Skin epidermis (tissue), 12 donors: ENCODE data around the gene AP3B1.
A peak's percentile ranks its signal among the peaks of the same experiment; 100 is the strongest.

ENCODE experiments used
- H3K27ac ChIP-seq, 21 experiments: fragments of 200-600 bp; sonication (generic) in 11 of 21; one replicate each; pipeline ENCODE4 v1.5.0; 2020; ENCODE audit warnings: mild to moderate bottlenecking in 3 of 21, inconsistent platforms in 2 of 21, moderate library complexity in 2 of 21
- H3K4me3 ChIP-seq, 7 experiments: fragments of 200-600 bp; sonication (generic) in 2 of 7; one replicate each; pipeline ENCODE4 v1.5.0; 2020; ENCODE audit warnings: inconsistent platforms in 2 of 7, mild to moderate bottlenecking in 2 of 7, moderate library complexity in 1 of 7

The AP3B1 gene

DNA sequence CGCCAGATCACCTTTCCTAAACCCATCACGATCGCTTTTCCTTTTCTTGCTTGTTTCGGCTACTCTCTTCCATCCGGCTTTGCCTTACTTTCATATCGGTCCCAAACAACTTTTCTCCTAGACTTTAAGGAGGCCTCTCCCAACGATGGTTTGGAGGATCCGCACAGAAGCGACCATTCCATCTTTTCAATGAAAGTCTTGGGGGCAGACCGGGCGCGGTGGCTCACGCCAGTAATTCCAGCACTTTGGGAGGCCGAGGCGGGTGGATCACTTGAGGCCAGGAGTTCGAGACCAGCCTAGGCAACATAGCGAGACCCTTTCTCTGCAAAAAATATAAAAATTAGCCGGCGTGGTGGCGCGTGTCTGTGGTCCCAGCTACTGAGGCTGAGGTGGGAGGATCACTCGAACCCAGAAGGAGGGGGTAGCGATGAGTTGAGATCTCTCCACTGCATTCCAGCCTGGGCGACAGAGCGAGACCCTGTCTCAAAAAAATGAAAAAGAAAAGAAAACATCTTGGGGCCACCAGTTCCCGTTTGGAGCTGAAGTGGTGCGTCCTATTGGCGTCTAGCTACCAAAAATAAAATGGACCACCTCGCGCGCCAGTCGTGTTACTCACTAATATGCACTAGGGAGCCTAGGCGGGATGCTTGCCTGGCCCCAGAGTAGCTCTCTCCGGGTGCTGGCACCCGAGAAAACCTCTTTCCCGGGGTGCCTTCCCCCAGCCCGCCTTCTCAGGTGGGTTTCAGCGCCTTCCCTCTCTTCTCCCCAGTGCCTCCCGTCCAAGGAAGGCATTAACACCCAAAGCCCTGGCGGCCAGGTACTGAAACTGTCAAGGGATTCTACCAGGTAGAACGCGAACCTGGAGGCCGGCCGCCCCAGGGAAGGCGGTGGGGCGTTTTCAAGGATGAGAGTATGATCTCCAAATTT is 800 bp upstream of the AP3B1 start:
- Histone ChIP-seq H3K27ac (peak overlapping the region; percentile 4 to 96 (median 93)), H3K4me3 (peak overlapping the region; percentile 67 to 91 (median 77))

DNA sequence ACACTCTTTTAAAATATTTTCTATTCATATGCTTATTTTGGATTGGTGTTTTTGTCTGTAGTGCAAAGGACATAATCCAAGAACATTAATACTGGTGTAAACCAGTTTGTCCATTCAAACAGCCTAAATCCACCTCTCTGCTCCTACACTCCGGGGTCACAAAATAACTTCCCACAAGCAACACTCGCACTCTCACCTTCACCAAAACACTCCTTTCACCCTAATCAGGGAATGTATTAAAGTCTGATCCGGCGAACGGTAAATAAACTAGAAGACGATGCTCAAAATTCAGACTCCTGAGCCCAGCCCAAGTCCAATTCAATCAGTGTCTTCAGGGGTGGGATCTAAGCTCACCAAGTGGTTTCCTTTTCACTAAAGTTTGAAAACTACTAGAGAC is 649 bp downstream of the AP3B1 start:
- Histone ChIP-seq H3K4me3 (peak overlapping the region; percentile 67 to 91 (median 77)), H3K27ac (peak overlapping the region; percentile 79 to 97 (median 93))

DNA sequence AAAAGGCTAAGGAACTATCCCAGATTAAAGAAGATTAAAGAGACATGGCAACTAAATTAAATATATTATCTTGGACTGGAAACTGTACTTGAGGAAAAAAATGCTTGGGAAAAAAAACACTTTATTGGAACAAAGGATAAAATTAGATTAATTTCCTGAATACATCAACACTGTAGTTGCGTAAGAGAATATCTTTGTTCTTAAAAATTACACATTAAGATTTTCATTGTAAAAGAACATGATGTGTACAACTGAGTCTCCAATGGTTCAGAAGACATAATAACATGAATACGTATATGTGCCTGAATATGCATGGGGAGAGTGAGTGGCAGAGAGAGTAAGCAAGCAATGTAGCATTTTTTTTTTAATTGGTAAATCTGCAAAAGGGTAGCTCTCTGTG is 2.8 kb downstream of the AP3B1 start:
- Histone ChIP-seq H3K4me3 (no peak overlapping the region), H3K27ac (no peak overlapping the region)

DNA sequence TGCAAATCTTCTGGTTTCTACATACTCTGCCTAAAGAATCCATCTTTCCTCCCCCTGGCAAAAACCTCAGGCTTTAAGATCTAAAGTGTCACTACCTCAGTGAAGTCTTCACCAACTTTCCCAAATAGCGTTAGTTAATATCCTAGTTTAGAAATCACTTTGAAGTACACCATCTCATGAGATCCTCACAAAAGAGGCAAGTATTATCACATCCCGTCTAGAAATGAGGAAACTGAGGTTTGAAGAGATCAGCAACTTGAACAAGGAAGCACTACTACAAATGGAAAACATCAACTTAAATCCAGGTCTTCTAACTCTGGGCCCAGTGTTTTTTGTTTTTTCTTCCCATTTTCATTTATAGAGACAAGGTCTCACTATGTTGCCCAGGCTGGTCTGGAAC is 4.6 kb downstream of the AP3B1 start:
- no peak overlapping the region for H3K4me3 ChIP-seq
- H3K27ac ChIP-seq, result no peak overlapping the region

DNA sequence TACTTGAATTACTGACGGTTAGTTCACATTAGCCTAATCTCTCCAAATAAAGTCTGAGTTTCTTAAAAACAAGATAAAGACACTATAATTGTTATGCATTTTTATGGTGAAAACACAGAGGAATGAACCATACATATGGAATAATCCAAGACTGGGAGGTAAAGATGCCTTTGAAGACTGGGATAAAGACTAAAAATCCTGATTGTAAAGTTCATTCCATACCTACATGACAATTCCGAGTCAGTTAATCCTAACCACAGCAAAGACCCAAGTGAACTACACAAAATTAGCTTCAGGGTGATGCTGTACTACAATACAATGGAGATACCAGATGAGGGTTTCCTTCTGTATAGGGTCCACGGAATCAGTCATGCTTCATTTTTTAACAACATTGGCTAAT is 6.3 kb downstream of the AP3B1 start:
- H3K4me3 ChIP-seq, result no peak overlapping the region
- no peak overlapping the region for H3K27ac ChIP-seq

DNA sequence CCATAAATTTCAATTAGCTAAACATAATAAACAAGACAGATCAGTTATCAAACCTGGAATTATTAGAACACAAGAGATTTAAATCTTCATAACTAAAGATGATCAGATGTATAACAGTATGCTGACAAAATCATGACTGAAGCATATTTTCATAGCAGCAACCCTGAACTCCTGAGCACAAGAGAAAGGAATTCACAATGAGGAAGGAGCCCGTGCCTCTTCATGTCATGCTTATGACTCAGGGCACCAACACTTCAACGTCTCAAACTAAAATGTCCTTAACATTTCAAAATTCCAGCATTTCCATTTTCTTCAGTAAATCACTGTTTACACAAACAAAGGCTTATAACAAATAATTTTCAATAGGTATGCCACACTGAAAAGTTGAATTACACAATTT is 6.7 kb downstream of the AP3B1 start:
- Histone ChIP-seq H3K4me3 (no peak overlapping the region), H3K27ac (no peak overlapping the region)

DNA sequence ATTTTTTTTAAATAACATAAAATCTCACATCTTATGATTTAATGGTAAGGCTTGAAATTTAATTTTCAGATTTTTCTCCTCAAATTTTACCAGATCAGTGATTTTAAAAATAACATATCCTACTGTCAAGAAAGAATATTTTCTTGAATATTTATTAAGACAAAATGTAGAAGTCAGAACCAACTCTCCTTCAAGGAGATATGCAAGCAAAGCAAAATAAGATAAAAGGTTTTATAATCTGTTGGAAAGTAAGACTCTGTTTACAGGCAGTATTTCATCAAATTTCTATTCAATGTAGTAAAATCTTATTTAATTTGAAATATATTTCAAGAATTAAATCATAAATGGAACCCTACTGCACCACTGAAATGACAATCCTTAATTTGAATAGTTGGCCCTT is 7.3 kb downstream of the AP3B1 start:
- Histone ChIP-seq H3K27ac (no peak overlapping the region), H3K4me3 (no peak overlapping the region)

DNA sequence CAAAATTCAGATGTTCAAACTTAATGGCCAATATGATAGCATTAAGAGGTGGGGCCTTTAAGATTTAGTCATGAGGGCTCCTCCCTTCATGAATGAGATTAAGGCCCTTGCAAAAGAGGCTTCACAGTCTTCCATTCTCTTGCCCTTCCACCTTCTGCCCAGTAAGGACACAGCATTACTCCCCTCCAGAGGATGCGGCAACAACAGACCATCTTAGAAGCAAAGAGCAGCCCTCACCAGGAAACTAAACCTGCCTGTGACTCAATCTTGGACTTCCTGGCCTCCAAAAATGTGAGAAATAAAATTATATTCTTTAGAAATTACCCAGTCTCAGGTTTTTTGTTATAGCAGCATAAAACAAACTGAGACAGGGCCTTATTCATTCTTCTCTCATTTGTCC is 8.2 kb downstream of the AP3B1 start:
- H3K27ac ChIP-seq, result no peak overlapping the region
- H3K4me3 ChIP-seq, result no peak overlapping the region

DNA sequence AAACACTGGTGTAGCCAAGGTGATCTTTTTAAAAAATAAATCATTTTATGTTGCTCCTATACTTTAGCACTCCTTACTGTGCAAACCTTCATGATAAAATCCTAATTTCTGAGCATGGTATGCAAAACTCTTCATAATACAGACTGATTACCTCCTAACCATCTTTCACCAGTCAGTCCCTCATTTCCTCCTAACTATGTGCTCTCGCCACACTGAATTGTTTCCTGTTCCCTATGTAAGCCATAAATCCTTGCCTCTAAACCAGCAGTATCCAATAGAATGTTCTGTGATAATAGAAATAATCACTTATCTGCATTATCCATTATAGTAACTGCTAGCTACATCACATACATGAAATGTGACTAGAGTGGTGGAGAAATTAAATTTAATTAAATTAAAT is 10.7 kb downstream of the AP3B1 start:
- no peak overlapping the region for H3K27ac ChIP-seq
- H3K4me3 ChIP-seq, result no peak overlapping the region

DNA sequence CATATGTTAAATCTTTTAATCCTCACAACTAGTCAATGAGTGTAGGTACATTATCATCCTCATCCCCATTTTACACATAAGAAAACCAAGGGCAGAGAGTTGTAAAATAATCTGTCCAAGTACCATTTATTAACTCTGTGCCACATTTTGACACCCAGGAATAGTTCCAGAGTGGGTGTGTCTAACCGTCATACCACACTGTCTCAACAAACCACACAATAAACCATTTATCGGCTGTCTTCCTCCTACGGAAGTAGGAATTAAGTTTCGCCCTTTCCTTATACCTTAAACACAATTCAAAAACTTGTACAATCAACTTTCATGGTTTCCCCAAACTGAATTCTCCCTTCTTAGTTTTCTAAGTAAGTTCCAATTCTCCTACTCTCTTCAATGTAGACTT is 11.4 kb downstream of the AP3B1 start:
- Histone ChIP-seq H3K27ac (no peak overlapping the region), H3K4me3 (no peak overlapping the region)

DNA sequence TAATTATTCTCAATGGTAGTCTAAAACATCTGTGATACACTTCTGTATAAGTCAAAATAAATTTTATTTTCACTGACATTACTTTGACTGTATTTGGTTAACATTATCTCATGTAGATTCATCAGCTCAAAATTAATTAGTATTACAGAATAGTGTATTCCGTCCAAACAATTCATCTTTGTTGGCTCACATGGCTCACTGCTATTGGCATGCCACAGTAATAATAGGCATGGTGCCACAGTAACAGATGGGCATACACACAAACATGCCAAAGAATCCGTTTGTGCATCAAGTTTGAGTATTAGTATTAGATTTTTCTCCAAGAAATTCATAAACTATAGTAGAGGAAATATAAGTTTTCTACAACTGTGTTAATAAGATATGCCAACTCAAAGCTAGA is 14.2 kb downstream of the AP3B1 start:
- no peak overlapping the region for H3K27ac ChIP-seq

DNA sequence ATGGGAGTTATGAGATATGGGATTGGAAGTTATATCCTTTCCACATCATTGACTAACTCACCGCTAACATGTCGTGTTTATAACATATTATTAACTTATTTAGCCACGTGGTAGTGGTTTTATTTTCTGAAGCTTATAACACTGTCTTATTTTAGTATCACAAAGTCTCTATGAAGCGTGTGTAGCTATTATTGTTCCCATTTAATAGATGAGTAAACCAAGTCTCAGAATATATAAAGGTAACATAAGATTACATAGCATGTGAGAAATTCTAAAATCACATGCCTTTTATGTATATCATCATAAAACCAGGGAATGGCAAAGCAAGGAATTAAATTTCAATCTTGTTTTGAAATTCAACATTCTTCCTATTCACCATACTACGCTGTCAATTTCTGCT is 15.3 kb downstream of the AP3B1 start:
- no peak overlapping the region for H3K4me3 ChIP-seq

More for the DNA sequence above, 14.2 kb downstream of the AP3B1 start:
- H3K4me3 ChIP-seq, result no peak overlapping the region

DNA sequence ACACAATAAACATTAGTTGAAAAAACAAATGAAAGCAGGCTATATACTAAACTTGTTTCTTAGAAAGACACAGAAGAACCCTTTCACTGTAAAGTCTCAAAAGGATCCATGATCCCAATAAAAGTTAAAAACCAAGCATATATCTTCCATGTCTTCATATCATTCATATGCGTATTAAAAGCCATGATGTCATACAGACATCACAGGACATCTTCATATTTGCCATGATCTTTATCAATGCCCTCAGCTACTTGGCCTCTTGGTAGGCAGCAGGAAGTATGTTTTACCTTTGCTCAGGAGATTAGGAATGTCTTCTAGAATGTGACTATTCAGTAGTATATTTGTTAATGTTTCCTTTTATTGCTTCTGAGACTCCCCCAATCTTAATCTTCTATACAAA is 16.8 kb downstream of the AP3B1 start:
- Histone ChIP-seq H3K27ac (no peak overlapping the region), H3K4me3 (no peak overlapping the region)

More for the DNA sequence above, 15.3 kb downstream of the AP3B1 start:
- no peak overlapping the region for H3K27ac ChIP-seq

DNA sequence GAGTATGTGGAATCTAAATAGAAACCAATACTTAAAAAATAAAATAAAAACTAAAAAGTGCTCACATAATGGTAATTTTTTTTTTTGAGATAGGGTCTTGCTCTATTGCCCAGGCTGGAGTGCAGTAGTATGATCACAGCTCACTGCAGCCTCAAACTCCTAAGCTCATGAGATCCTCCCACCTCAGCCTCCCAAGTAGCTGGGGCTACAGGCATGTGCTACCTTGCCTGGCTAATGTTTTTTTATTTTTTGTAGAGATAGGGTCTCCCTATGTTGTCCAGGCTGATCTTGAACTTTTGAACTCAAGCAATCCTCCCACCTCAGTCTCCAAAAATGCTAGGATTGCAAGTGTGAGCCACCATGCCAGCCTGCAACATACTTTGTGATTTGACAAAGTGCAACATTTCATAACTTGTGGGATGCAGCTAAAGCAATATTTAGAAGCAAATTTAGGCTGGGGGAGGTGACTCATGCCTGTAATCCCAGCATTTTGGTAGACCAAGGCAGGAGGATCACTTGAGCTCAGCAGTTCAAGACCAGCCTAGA is 18.4 kb downstream of the AP3B1 start:
- Histone ChIP-seq H3K4me3 (no peak overlapping the region), H3K27ac (no peak overlapping the region)

DNA sequence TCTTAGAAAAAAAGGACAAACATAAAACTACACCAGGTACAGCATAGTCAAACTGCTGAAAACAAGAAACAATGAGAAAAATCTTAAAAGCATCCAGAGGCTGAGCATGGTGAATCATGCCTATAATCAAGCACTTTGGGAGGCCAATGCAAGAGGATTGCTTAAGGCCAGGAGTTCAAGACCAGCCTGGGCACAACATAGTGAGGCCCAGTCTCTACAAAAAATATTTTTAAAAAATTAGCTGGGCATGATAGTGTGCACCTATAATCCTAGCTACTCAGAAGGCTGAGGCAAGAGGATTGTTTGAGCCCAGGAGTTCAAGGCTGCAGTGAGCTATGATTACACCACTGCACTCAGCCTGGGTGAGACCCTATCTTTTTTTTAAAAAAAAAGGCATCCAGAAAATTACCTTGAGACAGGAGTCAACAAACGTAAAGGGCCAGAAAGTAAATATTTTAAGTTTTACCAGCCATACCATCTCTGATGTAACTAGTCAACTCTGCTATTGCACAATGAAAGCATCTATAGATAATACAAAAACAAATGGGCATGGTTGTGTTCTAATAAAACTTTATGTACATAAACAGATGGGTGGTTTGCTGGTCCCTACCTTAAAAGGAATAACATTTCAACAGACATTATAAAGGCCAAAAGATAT is 19.8 kb downstream of the AP3B1 start:
- H3K4me3 ChIP-seq, result no peak overlapping the region
- H3K27ac ChIP-seq, result no peak overlapping the region

DNA sequence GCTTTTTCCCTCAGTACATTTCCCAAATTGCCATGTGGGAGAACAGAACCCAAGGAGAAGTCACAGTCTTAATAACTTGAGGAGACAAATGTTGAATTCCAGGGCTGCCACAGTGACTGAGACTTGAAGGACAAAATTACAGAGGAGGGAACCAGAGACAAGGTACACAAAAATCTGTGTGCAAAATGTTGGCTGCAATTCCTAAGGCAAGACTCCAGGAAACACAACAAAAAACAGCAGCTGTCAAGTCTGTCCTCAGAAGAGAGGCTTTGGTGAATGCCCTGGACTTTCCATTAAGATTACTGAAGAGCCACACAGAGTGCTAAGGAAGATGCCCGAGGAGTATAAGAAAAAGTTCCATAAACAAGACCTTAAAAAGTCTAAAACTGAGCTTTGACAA is 21.1 kb downstream of the AP3B1 start:
- H3K4me3 ChIP-seq, result no peak overlapping the region

DNA sequence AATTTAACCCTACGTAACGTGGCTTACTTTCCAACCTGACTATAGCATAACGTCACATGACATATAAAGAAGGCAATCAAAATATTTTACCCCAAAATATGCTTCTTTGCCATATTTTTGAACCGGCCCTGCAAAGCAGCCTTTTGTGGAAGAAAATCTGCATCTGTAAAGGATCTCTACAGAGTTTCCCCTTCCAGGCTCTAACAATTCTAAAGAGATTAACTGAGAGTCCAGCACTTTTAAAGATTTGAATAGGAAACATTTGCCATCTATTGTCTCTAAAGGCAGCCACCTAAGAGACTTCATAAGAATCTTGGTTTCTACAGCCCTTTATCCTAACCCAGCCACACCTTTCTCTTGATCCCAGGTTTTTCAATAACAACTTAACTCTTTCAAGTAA is 22.7 kb downstream of the AP3B1 start:
- H3K27ac ChIP-seq, result no peak overlapping the region
- H3K4me3 ChIP-seq, result no peak overlapping the region

More for the DNA sequence above, 21.1 kb downstream of the AP3B1 start:
- H3K27ac ChIP-seq, result no peak overlapping the region

DNA sequence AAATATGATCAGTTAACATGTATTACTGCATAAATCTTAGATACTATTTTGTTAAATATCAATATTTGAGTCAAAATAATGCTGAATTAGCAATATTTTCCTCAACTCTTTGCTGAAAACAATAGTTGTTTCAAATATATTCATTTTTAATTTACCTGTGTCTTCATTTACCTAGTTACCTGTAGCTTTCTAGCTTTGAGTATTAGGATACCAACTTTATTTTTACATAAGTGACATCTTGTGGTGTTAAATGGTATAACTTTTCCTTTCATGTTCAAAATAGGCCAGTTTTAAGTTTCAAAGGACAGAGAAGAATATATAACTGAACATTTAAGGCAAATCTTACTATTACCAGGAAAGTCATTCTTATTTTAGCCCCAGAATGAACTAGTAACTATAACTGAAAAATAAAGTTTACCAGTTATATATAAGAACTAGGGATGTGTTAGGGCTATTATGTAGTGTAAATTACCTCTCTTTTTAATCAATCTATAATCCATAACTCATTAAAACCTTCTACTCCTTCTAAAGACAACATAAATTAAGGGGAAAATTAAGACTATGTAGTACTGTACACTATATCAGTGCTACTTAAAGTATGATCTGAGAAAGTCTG is 25.3 kb downstream of the AP3B1 start:
- Histone ChIP-seq H3K27ac (peak overlapping the region in 1 of 21 experiments; percentile 1), H3K4me3 (no peak overlapping the region)

DNA sequence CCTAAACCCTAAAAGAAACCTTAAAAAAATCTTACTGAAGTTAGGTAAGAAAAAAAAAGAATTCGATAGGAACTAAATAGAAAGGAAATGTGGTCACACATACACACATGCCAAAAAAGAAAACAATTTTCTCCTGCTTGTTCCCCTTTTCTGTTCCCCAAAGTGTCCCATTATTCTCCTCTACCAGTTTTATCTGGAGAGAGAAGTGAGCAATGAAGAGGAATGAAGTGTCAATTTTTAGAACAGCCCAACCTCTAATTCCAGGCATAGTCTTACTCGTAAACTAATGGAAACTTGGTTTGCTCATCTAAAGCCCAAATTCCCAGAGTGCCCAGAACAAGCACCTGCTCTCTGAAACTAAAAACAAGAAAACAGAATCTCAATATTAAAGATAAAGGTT is 26.1 kb downstream of the AP3B1 start:
- no peak overlapping the region for H3K4me3 ChIP-seq
- peak overlapping the region in 1 of 21 experiments; percentile 1 for H3K27ac ChIP-seq

DNA sequence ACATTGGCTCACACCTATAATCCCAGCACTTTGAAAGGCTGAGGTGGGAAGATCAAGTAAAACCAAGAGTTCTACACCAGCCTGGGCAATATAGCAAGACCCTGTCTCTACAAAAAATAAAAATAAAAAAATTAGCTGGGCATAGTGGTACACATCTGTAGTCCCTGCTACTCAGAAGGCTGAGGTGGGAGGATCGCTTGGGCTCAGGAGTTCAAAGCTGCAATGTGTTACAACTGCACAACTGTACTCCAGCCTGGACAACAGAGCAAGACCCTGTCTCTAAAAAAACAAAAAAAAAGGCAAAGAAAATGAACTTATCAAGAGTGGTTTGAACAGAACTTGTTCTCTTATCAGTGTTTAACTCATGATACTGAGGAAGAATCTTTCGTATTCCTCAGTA is 29.3 kb downstream of the AP3B1 start:
- Histone ChIP-seq H3K4me3 (no peak overlapping the region), H3K27ac (no peak overlapping the region)

DNA sequence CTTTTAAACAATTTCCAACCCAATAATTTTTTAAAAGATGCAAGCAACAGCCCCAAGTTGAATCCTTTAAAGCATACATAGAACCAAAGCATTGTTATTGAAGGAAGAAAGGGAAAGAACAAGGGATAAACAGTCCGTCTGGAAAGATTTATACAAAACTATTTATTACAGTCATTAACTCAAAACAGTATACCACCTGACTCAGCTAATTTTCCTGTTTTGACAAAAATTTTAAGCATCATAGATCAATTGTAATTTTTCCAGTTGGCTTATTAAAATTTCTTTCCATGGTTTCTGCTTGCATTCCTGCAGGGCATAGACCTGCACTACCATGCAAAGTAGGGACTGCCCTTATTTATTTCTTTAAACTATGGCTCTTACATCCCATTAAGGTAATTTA is 29.9 kb downstream of the AP3B1 start:
- no peak overlapping the region for H3K27ac ChIP-seq

More for the DNA sequence above, 29.9 kb downstream of the AP3B1 start:
- no peak overlapping the region for H3K4me3 ChIP-seq
